ENCODE data around the gene ECHDC3.

DNA sequence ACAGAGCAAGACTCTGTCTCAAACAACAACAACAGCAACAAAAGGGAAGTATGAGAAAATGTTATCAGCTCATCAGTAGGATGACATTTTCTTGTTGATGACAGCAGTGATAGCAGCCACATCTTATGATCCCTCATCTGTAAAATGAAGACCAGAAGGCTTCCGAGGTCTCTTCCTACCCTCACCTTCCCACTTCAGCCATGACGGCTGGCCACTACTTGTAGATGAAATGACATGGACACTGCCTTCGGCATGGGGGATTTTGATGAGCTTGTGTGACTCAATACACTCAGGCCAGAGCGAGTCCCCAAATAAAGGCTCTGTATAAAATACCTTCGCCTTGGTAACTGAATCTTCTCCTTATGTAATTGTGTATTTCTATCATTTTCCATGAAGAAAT is 6.7 kb downstream of the ECHDC3 start:
- TF ChIP-seq, protein P1, sequence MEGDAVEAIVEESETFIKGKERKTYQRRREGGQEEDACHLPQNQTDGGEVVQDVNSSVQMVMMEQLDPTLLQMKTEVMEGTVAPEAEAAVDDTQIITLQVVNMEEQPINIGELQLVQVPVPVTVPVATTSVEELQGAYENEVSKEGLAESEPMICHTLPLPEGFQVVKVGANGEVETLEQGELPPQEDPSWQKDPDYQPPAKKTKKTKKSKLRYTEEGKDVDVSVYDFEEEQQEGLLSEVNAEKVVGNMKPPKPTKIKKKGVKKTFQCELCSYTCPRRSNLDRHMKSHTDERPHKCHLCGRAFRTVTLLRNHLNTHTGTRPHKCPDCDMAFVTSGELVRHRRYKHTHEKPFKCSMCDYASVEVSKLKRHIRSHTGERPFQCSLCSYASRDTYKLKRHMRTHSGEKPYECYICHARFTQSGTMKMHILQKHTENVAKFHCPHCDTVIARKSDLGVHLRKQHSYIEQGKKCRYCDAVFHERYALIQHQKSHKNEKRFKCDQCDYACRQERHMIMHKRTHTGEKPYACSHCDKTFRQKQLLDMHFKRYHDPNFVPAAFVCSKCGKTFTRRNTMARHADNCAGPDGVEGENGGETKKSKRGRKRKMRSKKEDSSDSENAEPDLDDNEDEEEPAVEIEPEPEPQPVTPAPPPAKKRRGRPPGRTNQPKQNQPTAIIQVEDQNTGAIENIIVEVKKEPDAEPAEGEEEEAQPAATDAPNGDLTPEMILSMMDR (IDR thresholded peaks at IDR 0.05) = no peak
- TF ChIP-seq POLR2A (IDR thresholded peaks at IDR 0.05) = no peak
